ENCODE results near the gene SLC4A1AP. TPM values are rescaled to one million over a fixed set of nuclear protein-coding genes. Genes with fewer than 3 reads are reported as not detected.

Gene SLC4A1AP
- total and polyA plus RNA-seq, 12 donors = 13.0 to 41.1 (median 22.3) TPM

- no peak for TF ChIP-seq CTCF (IDR thresholded peaks at IDR 0.05)
- no peak for TF ChIP-seq POLR2A (IDR thresholded peaks at IDR 0.05)
- intact Hi-C loops (cut with DNase I) = no loop called here
- Histone ChIP-seq H3K4me1 (replicated peaks in 1 of 2) (peaks cover 0 to under 1% of the 10 kb centered on the region in 2 donors), H3K27ac (no peak overlapping the region), H3K4me3 (no peak overlapping the region), H3K27me3 (no peaks in the 10 kb centered on the region), H3K9me3 (replicated peaks in 1 of 3) (no peaks in the 10 kb centered on the region), H3K36me3 (replicated peaks in 1 of 2) (no peaks in the 10 kb centered on the region)
- peak in 1 of 7 donors; percentile 38 for DNase-seq
- 92 to 97% (median 93%) methylated on average over 9 of the region's 9 CpGs for WGBS, 4 donors
Measured at GRCh38 chr2:27742571-27742970, 78.9 kb downstream of the SLC4A1AP start.

Small RNAs within 50 kb of the gene (small RNA-seq; reads per million reads assigned to genes)
- 0 reads per million in 2 donors for gene RF00340

Other genes starting within 250 kb of the SLC4A1AP start
- gene NRBP1, start 235.3 kb upstream of the SLC4A1AP start, total RNA-seq = 100 to 1,000 TPM in 1 of 9 donors, 10 to 100 TPM in 8; 48.4 to 100 (median 75.4) TPM
- gene NRBP1, start 235.3 kb upstream of the SLC4A1AP start, polyA plus RNA-seq = 100 to 1,000 TPM in 1 of 3 donors, 10 to 100 TPM in 2; 52.7 to 126 (median 58.1) TPM
- gene KRTCAP3, start 221.5 kb upstream of the SLC4A1AP start, total RNA-seq = 1 to 10 TPM; 1.2 to 8.2 (median 4.2) TPM
- gene KRTCAP3, start 221.5 kb upstream of the SLC4A1AP start, polyA plus RNA-seq = 1 to 10 TPM; 1.4 to 6.4 (median 5.4) TPM
- gene IFT172, start 174.1 kb upstream of the SLC4A1AP start, total RNA-seq = 10 to 100 TPM in 8 of 9 donors, 1 to 10 TPM in 1; 6.3 to 28.1 (median 15.7) TPM
- 100 to 1,000 TPM in 1 of 3 donors, 10 to 100 TPM in 1, 1 to 10 TPM in 1; 9.8 to 113 (median 75.6) TPM for gene IFT172, start 174.1 kb upstream of the SLC4A1AP start, polyA plus RNA-seq
- gene FNDC4, start 168.7 kb upstream of the SLC4A1AP start, total RNA-seq = 100 to 1,000 TPM in 6 of 9 donors, 10 to 100 TPM in 3; 35.3 to 321 (median 115) TPM
- 100 to 1,000 TPM in 2 of 3 donors, 10 to 100 TPM in 1; 51.3 to 331 (median 101) TPM for gene FNDC4, start 168.7 kb upstream of the SLC4A1AP start, polyA plus RNA-seq
- 10 to 100 TPM in 2 of 9 donors, 1 to 10 TPM in 6, under 1 TPM in 1; 0.24 to 24.0 (median 6.3) TPM for gene GCKR, start 167.1 kb upstream of the SLC4A1AP start, total RNA-seq
- 10 to 100 TPM in 2 of 3 donors, 1 to 10 TPM in 1; 9.4 to 29.4 (median 17.3) TPM for gene GCKR, start 167.1 kb upstream of the SLC4A1AP start, polyA plus RNA-seq
- 10 to 100 TPM; 16.8 to 82.5 (median 31.0) TPM for gene ZNF512, start 80.8 kb upstream of the SLC4A1AP start, total RNA-seq
- gene ZNF512, start 80.8 kb upstream of the SLC4A1AP start, polyA plus RNA-seq = 10 to 100 TPM; 12.8 to 31.0 (median 13.0) TPM
- gene CCDC121, start 34.9 kb upstream of the SLC4A1AP start, total RNA-seq = 10 to 100 TPM in 1 of 9 donors, 1 to 10 TPM in 8; 1.6 to 46.9 (median 3.7) TPM
- gene CCDC121, start 34.9 kb upstream of the SLC4A1AP start, polyA plus RNA-seq = 1 to 10 TPM in 2 of 3 donors, under 1 TPM in 1; 0.51 to 6.4 (median 1.4) TPM
- 10 to 100 TPM; 21.6 to 41.3 (median 24.9) TPM for gene GPN1, start 34.8 kb upstream of the SLC4A1AP start, total RNA-seq
- 10 to 100 TPM; 10.6 to 44.6 (median 12.8) TPM for gene GPN1, start 34.8 kb upstream of the SLC4A1AP start, polyA plus RNA-seq
- gene SUPT7L, start 275 bp upstream of the SLC4A1AP start, total RNA-seq = 10 to 100 TPM; 16.6 to 48.4 (median 32.0) TPM
- gene SUPT7L, start 275 bp upstream of the SLC4A1AP start, polyA plus RNA-seq = 10 to 100 TPM; 36.8 to 51.4 (median 50.0) TPM
- gene MRPL33, start 107.8 kb downstream of the SLC4A1AP start, total RNA-seq = 1,000 to 10,000 TPM in 1 of 9 donors, 100 to 1,000 TPM in 8; 211 to 1,020 (median 479) TPM
- gene MRPL33, start 107.8 kb downstream of the SLC4A1AP start, polyA plus RNA-seq = 100 to 1,000 TPM; 253 to 508 (median 491) TPM
- gene RBKS, start 226.5 kb downstream of the SLC4A1AP start, total RNA-seq = 10 to 100 TPM in 8 of 9 donors, 1 to 10 TPM in 1; 9.1 to 54.4 (median 25.9) TPM
- 10 to 100 TPM; 14.6 to 20.3 (median 19.1) TPM for gene RBKS, start 226.5 kb downstream of the SLC4A1AP start, polyA plus RNA-seq
- 100 to 1,000 TPM in 8 of 9 donors, 10 to 100 TPM in 1; 88.2 to 925 (median 373) TPM for gene BABAM2, start 226.8 kb downstream of the SLC4A1AP start, total RNA-seq
- gene BABAM2, start 226.8 kb downstream of the SLC4A1AP start, polyA plus RNA-seq = 100 to 1,000 TPM; 150 to 323 (median 279) TPM

Measured in adrenal gland (tissue), 12 donors.